Testis (tissue), 2 donors: ENCODE data around the gene SHTN1.

ENCODE experiments used
- POLR2A ChIP-seq: fragments of 450-650 bp; IDR thresholded peaks from one replicate; pipeline ENCODE4 v1.6.1; 2017; ENCODE audit warnings: antibody characterized with exemption, mild to moderate bottlenecking, moderate library complexity
- TF ChIP-seq, protein P1 (sequence below), 3 experiments: fragments of 450-650 bp in 2 of 3; fragments of 200-600 bp in 1 of 3; sonication (generic) in 1 of 3; IDR thresholded peaks; one replicate each; pipeline ENCODE4 v1.5.1; 2016 to 2019; ENCODE audit warnings: antibody characterized with exemption in 3 of 3, mild to moderate bottlenecking in 2 of 3, moderate library complexity in 1 of 3

DNA sequence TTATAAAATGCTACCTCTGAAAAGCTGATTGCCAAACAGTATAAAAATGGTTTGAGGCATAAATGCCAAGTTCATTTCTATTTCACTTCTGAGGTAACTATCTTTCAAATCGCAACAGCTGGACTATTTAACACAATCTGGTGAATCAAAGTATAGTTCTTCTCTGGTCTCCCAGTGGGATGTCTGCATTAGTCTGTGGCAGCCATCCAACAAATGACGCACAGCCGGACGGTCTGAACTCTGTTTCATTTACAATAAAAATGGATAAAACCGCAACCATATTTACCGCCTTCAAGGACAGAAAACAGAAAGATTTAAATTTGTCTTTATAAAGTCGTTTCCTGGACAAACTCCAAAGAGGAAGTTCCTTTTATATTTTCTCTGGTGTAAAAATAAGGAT lies 113.8 kb downstream of the SHTN1 start:
- TF ChIP-seq, protein P1, sequence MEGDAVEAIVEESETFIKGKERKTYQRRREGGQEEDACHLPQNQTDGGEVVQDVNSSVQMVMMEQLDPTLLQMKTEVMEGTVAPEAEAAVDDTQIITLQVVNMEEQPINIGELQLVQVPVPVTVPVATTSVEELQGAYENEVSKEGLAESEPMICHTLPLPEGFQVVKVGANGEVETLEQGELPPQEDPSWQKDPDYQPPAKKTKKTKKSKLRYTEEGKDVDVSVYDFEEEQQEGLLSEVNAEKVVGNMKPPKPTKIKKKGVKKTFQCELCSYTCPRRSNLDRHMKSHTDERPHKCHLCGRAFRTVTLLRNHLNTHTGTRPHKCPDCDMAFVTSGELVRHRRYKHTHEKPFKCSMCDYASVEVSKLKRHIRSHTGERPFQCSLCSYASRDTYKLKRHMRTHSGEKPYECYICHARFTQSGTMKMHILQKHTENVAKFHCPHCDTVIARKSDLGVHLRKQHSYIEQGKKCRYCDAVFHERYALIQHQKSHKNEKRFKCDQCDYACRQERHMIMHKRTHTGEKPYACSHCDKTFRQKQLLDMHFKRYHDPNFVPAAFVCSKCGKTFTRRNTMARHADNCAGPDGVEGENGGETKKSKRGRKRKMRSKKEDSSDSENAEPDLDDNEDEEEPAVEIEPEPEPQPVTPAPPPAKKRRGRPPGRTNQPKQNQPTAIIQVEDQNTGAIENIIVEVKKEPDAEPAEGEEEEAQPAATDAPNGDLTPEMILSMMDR (IDR thresholded peaks at IDR 0.05): no peak
- no peak for TF ChIP-seq POLR2A
